GM12878 (cell line): Measurements from ENCODE around the gene CBX8.

Source experiments
- EP300 ChIP-seq, 2 experiments: fragments of 150-350 bp in 1 of 2; IDR thresholded peaks; 2 replicates each; pipeline ENCODE4 v1.6.1; 2011 to 2012; ENCODE audit warnings: low read depth in 2 of 2, low read length in 2 of 2, borderline replicate concordance in 1 of 2, improper control_type of control experiment in 1 of 2, inconsistent platforms in 1 of 2; ENCODE audit not compliant: control insufficient read depth in 1 of 2
- EZH2 ChIP-seq: IDR thresholded peaks from 2 replicates; pipeline ENCODE4 v1.6.1; 2012; ENCODE audit warnings: low read depth, mild to moderate bottlenecking, control low read depth, inconsistent platforms, low read length, borderline replicate concordance; ENCODE audit not compliant: control insufficient read depth
- HDGF ChIP-seq: fragments of 450-650 bp; IDR thresholded peaks from 2 replicates; pipeline ENCODE4 v1.6.1; 2016; ENCODE audit warnings: antibody characterized with exemption
- NR2C2 ChIP-seq: IDR thresholded peaks from 2 replicates; pipeline ENCODE4 v1.6.1; 2011; ENCODE audit warnings: borderline replicate concordance, low read depth; ENCODE audit not compliant: control insufficient read depth, insufficient read length
- POLR2A ChIP-seq: IDR thresholded peaks from 2 replicates; pipeline ENCODE4 v1.6.1; 2011; ENCODE audit warnings: low read depth, mild to moderate bottlenecking, low read length

DNA sequence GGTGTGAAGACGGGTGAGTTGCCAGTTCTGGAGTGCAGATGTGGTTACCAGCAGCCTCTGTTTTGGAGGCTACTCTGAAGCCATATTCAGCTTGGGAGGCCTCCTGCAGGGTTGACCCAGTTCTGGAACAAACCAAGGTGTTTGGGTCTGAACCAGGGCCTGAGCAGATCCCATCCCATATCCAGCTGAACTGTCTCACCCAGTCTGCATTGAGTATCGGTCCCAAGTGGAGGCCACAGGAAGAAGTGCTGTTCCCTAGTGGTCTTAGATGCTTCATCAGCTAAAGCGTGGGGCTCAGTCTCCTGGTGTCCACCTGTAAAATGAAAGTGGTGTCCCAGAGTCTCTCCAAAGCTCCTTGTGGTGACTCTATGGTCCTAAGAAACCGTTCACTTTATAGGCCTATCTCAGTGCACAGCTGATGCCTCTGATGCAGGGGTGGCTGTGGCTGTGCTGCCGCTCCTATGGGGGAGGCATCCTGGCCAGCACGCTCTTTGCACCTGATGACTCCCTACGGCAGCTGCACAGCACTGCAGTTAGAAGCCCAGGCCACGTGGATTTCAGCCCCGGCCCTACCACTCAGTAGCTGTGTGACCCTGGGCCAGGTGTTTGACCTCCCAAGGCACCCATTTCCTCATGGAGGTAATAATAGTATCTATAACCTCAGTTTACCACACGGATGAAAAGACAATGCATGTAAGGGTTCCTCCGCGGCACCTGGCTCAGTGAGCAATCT lies 21.3 kb upstream of the CBX8 start:
- TF ChIP-seq NR2C2: no peak
- TF ChIP-seq HDGF: no peak
- TF ChIP-seq POLR2A: no peak
- TF ChIP-seq EP300 (IDR thresholded peaks at IDR 0.05; ENCODE audit: borderline replicate concordance in 1 of 2, control insufficient read depth in 1 of 2, low read depth in 2 of 2, low read length in 2 of 2): no peak
- no peak for TF ChIP-seq EZH2
